NCI-H82 (cell line): ENCODE results near the gene ZFAND5.

Source experiments
- DNase-seq: peaks from one replicate; lab custom pipeline; 2025; lab: John Stamatoyannopoulos, UW

The ZFAND5 gene, protein sequence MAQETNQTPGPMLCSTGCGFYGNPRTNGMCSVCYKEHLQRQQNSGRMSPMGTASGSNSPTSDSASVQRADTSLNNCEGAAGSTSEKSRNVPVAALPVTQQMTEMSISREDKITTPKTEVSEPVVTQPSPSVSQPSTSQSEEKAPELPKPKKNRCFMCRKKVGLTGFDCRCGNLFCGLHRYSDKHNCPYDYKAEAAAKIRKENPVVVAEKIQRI

DNA sequence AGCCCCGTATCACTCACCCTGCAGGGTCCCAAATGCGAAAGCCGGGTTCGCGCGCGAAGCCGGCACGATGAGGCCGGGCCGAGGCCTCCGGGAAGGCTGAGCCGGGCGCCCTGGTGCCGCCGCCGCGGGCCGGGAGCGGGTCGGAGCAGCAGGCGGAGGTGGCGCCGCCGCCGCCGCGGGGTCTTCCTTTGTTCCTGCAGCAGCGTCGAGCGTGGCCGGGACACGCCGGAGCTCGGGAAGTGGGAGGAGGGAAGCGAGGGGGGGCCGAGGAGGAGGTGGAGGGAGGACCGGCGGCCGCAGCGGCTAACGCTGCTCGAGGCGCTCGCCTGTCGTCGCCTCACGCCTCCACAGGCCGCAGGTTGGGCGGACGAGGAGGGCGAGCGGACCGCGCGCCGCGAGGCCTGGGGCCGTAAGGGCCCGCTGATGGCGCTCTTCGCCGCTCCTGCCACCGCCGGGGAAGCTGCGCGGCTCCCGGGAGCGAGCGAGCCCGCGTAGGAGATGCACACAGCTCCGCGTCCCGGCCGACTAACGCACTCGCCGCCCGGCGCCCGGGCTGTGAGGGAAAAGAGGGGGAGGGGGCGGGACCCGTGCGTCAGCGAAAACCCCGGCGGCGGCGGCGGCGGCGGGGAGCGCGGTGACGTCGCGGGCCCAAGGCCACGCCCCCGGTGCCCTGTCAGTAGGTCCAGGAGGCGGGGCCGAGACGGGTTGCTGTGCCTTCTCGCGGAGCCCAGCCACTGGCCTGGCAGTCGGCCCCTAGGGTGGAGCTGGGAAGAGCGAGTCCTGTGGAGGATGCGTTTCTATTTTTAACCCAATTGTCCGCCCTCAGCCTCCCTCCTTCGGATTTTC is at the start of gene ZFAND5:
TSS of gene ZFAND5 (minus strand) at position 530 of the 846 bp plus-strand sequence. CDS start 4,430 bp downstream, outside the sequence.
- peak; percentile 99 for DNase-seq

DNA sequence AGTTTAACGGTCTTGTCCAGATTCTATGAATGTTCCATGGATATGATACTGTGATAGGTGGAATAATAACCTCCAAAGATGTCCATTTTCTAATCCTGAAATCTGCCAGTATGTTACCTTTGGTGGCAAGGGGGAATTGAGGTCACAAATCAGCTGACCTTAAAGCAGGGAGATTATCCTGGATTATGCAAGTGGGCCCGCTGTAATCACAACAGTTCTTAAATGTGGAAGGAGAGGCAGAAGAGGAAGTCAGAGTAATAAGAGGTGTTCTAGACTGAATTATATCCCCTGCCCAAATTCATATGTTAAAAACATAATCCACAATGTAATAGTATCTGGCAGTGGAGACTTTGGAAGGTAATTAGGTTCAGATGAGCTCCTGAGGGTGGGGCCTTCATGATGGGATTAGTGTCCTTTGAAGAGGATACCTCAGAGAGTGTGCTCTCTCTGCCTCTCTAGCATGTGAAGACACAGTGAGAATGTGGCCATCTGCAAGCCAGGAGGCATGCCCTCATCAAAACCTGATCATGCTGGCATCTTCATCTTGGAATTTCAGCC is 47.6 kb upstream of the ZFAND5 start:
- DNase-seq, result peak; percentile 95

- no peak for DNase-seq
Observed at GRCh38 chr9:72410214-72410613, 45.2 kb upstream of the ZFAND5 start.

GRCh38 chr9:72407114-72407513 is 42.1 kb upstream of the ZFAND5 start:
- DNase-seq, result no peak

- no peak for DNase-seq
Observed at GRCh38 chr9:72402744-72403143, 37.7 kb upstream of the ZFAND5 start.

DNA sequence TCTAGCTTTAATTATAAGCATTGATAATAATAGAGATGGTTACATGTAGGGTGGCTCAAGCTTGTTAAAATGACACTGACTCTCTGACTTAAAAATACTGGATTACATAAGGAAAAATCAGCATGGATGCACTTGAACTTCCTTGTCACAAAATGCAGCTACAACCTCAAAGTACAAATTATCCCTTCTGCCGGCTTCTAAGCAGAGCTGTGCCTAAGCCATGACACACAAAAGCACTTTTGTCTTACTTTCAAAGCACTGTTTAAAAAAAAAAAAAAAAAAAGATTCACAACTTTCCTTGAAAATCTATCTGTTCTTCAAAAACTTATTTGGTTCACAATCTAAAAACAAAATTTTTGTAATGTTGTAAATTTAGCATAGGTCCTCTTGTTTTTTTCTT is 36.4 kb upstream of the ZFAND5 start:
- DNase-seq, result no peak

GRCh38 chr9:72400866-72401265 is 35.9 kb upstream of the ZFAND5 start:
- DNase-seq, result no peak

DNA sequence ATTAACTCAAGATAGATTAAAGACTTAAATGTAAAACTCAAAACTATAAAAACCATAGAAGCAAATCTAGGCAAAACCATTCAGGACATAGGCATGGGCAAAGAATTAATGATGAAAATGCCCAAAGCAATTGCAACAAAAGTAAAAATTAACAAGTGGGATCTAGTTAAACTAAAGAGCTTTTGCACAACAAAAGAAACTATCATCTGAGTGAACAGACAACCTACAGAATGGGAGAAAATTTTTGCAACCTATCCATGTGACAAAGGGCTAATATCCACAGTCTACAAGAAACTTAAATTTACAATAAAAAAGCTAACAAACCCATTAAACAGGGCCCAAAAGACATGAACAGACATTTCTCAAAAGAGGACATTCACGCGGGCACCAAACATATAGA is 34.4 kb upstream of the ZFAND5 start:
- DNase-seq, result no peak

DNA sequence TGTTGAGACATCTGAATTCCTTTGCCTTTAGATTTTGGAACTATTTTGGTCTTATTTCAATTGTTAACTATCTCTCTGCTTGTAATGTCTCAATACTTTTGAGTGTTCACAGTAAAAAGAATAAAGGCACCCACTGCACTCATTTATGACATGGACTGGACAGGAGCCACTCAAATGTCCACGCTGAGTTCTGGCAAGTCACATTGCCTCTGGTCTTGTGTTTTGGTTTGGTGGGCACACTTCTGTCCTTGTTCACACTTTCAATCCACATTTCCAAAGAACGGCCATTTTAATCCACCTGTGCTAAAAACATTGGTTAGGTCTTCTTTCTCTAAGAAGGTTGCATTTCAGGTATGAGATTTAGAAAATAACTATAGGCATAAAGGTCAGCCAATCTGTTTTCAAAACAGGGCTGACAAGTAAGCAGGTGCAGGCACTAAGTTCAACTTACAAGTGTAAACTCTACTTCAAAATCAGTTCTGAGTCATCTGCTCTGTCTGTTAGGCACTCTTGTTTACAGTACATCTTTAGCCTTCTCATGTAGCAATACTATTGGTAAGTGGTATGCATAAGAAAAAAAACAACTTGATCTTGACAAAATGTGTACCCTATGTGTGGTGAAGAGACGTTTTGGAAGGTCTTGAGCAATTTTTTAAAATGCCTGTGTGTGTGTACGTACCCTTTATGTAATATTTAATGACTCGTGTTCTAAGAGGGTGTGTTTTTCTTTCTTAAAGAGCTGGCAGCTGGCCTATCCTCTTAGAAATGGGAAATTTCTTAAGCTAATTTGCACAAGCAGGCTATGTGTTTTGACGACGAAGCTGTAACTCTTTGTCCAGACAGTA is 31.5 kb upstream of the ZFAND5 start:
- peak; percentile 93 for DNase-seq

GRCh38 chr9:72394066-72394465 is 29.1 kb upstream of the ZFAND5 start:
- no peak for DNase-seq

DNA sequence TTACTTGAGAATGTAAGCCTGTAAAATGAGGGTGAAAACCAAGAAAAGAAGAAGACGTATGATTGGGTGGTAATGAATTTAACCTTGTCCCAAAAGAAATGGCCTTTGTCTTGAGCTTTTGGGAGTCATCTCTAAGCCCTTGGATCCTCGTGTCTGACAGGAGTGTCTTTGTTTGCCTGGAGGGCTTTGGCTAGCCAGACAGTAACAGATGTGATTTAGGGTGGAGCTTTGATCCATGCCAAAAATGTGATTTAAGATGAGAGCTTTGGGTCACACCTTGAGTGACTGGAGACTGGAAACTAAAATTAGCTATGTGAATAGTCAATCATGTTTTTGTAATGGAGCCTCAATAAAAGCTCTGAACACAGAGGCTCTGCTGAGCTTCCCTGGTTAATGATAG is 25.9 kb upstream of the ZFAND5 start:
- DNase-seq, result peak; percentile 79

DNA sequence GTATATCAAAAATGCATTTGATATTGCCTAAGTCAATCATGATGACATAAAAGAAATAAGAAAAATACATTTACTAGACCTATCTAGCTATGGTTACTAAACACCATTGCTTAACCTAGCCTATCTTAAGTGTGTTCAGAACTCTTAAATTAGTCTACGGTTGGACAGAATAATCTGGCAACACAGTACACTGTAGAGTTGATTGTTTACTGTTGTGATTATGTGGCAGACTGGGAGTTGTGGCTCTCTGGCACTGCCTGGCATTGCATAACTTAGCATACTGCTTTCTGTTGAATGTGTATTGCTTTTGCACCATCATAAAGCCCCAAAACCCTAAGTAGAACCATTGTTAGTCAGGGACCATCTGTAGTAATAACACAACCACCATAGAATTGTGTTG is 21.2 kb upstream of the ZFAND5 start:
- DNase-seq, result no peak

DNA sequence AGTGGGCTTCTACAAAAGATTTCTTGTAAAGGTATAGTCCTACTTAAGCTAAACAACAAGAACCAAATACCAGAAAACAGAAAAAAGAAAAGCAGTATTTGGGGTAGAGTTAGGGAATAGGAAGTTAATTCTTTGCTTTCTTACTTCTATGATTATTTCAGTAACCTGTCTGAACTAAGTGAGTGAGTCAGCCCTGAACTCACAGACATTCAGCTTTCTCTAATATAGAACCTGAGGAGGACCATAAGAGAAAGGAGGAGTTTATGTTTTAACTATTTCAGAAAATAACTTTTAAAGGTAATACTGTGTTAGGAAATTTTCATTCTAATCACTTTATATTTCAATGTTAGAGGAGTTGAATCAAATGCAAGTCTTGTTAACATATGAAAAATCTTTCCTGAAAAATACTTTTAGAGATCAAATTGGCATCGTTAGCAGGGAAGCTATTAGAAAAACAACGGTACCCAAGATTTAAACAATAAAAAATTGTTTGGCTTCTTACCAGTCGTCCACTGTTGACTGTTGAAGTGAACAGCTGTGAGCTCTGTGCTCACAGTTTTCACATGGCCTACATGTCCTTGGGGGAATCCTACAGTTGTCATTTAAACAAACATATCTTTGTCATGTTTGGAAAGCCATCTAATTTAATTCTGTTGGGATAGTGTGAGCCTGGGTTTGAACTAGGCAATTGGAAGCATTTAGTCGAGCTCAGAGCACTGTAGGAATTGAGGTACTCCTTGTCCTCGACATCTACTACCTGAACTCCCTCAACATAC is 19.9 kb upstream of the ZFAND5 start:
- no peak for DNase-seq

GRCh38 chr9:72383978-72384709 is 19.1 kb upstream of the ZFAND5 start:
- no peak for DNase-seq

- no peak for DNase-seq
Observed at GRCh38 chr9:72382405-72382804, 17.4 kb upstream of the ZFAND5 start.

- no peak for DNase-seq
Observed at GRCh38 chr9:72377041-72377440, 12.0 kb upstream of the ZFAND5 start.

DNA sequence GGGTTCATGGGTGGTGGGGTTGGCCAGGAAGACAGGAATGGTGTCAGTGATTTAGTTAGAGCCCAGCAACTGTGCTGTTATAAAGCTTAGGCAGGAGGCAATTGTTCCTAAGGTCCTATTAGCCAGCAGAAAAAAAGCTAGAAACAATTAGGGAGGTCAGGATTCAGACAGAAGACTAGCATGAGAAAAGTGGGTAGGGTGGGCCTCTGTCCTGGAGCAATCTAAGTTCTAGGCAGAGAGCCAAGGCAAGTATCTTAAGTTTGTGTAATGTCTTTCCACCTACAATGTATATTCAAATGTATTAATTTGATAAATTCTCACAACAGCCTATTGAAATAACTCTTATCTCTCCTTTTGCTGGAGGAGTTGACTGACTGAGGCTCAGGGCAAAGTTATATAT is 6.1 kb upstream of the ZFAND5 start:
- no peak for DNase-seq

- peak; percentile 85 for DNase-seq
Observed at GRCh38 chr9:72365525-72366256, 683 bp upstream of the ZFAND5 start.

- DNase-seq, result peak; percentile 48
Observed at GRCh38 chr9:72363908-72364678, 915 bp downstream of the ZFAND5 start.
